HG02678 (cell line): Measurements from ENCODE around the gene GABRA4.
A peak's percentile ranks its signal among the peaks of the same experiment; 100 is the strongest.

Experiments
- ATAC-seq: cut with Tn5 transposase; IDR thresholded peaks from one replicate; pipeline ENCODE4 v1.9.1; 2021; ENCODE audit warnings: mild to moderate bottlenecking, moderate library complexity; ENCODE audit not compliant: unreplicated experiment

GABRA4 gene

DNA sequence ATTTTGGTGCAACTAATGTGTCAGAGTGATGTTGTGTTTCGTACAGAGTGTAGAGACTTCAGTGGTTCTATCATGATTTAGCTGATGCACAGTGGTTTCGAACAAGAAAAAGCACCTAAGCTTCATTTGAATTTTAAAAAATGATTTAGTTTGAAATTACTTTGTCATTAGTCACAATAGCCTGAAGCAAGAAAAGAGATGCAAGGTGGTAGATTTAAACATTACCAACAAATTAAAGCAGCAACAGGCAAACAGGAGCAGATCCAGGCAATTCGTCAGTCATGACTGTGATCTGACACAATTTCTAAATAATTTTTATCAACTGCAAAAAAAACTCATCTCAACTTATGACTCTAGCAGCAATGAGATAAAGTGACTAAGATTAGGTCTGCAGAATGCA, 59.7 kb downstream of the GABRA4 start:
- ATAC-seq: no peak

DNA sequence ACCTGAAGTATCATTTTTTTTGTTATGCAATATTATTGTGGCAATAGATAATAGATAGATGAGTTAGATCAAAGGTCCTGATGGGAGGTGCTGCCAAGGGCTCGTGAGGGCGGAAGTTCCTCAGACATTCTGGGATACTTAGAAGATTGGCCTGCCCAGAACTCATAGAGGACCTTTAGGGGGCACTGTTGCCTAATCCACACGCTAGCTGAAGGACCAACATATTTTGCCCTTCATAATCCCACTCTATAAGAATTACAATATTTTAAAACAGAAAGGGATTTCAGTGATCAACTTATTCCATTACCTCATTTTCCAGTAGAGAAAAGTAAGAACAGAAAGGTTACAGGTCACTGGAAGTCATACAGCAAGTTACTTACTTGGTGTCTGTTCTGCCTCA, 61.4 kb downstream of the GABRA4 start:
- ATAC-seq: peak; percentile 75

DNA sequence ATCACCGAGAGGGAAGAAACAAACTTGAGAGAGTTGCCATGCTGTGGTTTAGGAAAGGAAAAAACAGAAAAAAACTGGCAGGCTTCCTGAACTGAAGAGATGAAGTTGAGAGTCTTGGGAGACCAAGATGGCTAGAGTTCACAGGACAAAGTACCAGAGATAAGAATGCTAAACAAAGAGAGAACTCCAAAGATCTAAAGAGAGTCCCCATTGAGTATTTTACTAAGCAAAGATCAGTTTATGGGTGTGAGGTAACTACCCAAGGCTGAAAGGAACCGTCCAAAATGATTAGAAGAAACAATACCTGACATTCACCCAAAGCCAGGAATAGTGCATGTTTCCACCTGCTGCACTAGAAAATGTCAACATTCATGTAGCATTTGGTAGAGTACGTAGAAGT, 62.5 kb downstream of the GABRA4 start:
- no peak for ATAC-seq

GRCh38 chr4:46927201-46927600, 66.2 kb downstream of the GABRA4 start:
- ATAC-seq: no peak

- no peak for ATAC-seq
Measured at GRCh38 chr4:46924789-46925529, 68.4 kb downstream of the GABRA4 start.

GRCh38 chr4:46922205-46922604, 71.2 kb downstream of the GABRA4 start:
- ATAC-seq: no peak

DNA sequence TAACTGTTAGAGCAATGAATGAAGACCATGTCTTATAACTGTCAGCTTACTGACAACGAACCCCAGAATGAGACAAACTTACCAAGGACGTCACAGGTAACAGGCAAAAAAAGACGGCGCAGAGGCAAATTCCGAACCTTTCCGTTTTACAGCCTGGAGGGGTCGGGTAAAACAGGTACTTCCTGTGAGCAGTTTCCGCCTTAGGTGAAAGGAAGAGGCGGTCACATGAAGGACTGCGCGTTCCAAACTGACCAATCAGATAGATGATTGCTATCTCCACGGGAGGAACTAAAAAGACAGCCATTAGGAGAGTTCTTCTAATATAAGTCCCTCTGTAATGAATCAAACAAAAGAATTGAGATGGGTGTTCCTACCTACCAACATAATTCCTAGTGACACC, 84.3 kb downstream of the GABRA4 start, which contains the start of gene COX7B2:
TSS of gene COX7B2 (minus strand) at position 168 of the 400 bp plus-strand sequence. CDS start 174,053 bp downstream, outside the sequence.
- ATAC-seq: no peak

- no peak for ATAC-seq
Measured at GRCh38 chr4:46908148-46908547, 85.2 kb downstream of the GABRA4 start.

DNA sequence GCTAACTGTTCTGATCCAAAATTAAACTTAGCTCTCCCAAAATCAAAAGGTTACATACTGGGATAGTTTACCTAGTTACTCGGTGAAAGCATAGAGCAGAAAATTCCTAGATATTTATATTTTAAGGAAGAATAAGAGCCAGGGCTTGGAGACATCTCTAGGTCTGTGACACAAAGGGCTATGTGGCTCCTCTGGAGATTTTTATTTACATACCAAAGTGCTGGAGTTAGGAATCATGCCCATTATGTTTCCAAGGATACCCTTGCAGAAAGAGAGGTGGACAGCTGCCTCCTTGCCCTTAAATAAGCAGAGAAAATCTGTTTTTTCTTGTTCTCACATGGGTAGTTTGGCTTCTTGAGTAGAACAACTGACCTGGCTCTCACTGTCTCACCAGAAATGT, 93.3 kb downstream of the GABRA4 start:
- ATAC-seq: no peak

DNA sequence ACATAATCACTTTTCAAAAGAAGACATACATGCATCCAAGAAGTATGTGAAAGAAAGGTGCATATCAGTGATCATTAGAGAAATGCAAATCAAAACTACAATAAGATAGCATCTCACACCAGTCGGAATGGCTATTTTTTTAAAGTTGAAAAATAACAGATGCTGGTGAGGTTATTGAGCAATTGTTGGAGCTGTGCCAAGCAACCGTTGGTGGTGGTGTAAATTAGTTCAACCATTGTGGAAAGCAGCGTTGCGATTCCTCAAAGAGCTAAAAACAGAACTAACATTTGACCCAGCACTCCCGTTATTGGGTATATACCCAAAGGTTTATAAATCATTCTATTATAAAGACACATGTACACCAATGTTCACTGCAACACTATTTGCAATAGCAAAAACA, 98.6 kb downstream of the GABRA4 start:
- no peak for ATAC-seq

- ATAC-seq: no peak
Measured at GRCh38 chr4:46890056-46890455, 103.3 kb downstream of the GABRA4 start.

DNA sequence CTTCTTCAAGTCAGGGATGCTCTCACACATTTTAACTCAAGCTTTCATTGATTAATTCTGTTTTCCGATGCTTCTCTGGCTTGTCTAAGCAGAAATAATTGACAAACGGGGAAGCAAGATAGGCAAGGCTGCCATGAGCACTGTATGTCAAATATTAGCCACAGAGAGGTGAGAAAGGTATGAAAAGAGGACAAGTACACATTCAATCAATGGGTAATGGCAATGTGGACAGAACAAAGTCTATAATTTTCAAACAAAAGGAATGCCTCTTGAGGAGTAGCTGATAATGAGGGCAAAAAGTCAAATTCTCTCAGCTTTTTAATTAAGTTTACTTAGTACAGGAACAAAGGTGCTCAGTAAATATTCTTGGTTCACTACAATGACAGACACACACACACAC, 104.0 kb downstream of the GABRA4 start:
- ATAC-seq: no peak

DNA sequence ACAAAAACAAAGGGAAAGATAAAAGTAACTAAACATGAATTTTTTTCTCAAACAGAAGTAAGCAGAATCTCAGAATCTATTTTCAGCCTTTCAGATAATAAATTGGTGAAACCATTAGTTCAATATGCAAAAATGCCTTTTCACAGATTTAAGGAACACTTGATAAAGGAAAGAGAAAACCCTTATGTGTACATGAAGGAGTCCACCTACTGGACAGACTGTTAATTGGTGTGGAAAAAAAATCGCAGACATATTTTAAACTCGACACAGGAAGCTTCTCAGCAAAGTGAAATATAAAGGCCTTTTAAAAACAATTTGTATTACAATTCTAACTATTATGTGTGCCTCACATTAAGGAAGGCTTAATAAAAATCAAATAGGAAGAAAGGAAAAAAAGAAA, 106.7 kb downstream of the GABRA4 start:
- no peak for ATAC-seq

GRCh38 chr4:46878641-46879040, 114.7 kb downstream of the GABRA4 start:
- no peak for ATAC-seq

GRCh38 chr4:46874811-46875210, 118.6 kb downstream of the GABRA4 start:
- ATAC-seq: no peak

DNA sequence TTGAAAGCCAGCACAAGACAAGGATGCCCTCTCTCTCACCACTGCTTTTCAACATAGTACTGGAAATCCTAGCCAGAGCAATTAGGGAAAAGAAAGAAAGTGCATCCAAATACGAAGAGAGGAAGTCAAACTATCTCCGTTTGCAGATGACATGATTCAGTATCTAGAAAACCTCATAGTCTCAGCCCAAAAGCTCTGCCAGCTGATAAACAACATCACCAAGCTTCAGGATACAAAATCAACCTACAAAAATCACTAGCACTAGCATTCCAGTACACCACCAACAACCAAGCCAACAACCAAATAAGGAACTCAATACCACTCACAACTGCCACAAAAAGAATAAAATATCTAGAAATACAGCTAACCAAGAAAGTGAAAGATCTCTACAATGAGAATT, 123.0 kb downstream of the GABRA4 start:
- ATAC-seq: no peak
